ENCODE measurements around the gene MDGA2. TPM values are rescaled to one million over a fixed set of nuclear protein-coding genes. Genes with fewer than 3 reads are reported as not detected.

Gene MDGA2
- total RNA-seq, 2 donors from 2014 or later, result 0.82 to 8.8 TPM

- no peaks in the 10 kb centered on the region for H3K27me3 ChIP-seq (ENCODE audit: control insufficient read depth, insufficient read depth, low read length, poor library complexity, severe bottlenecking)
- no peak overlapping the region for H3K27ac ChIP-seq (ENCODE audit: low read depth, low read length)
- no peak for DNase-seq
- no peak overlapping the region for H3K4me3 ChIP-seq (ENCODE audit: low read length)
- WGBS, 2 experiments (ENCODE audit: insufficient coverage in 1 of 2, insufficient read length in 1 of 2), result 43 to 81% methylated on average over 1 of the region's 1 CpG
- no peaks in the 10 kb centered on the region for H3K36me3 Mint-ChIP-seq (ENCODE audit: low read depth)
- no peaks in the 10 kb centered on the region for H3K9me3 ChIP-seq (ENCODE audit: control insufficient read depth, low read length)
- peaks cover 2% of the 10 kb centered on the region for H3K4me1 ChIP-seq (ENCODE audit: control insufficient read depth, insufficient read depth, low read length)
- TF ChIP-seq CTCF (conservative IDR thresholded peaks at IDR 0.05), result no peak
- H3K4me1 Mint-ChIP-seq, result peaks cover 7% of the 10 kb centered on the region
- H3K9ac ChIP-seq (ENCODE audit: extremely low read depth, low read length, poor library complexity, severe bottlenecking), result no peak overlapping the region
- no peak overlapping the region for H3K27ac Mint-ChIP-seq
- no peaks in the 10 kb centered on the region for H3K9me3 Mint-ChIP-seq
- H3K27me3 Mint-ChIP-seq (ENCODE audit: insufficient read depth), result no peaks in the 10 kb centered on the region
- H3K36me3 ChIP-seq (ENCODE audit: control insufficient read depth, insufficient read depth, low read length), result no peaks in the 10 kb centered on the region
- no peak overlapping the region for H3K4me3 Mint-ChIP-seq
Measured at GRCh38 chr14:47435331-47435965, 240.0 kb downstream of the MDGA2 start.

GRCh38 chr14:47427629-47428028, 247.8 kb downstream of the MDGA2 start:
- H3K36me3 Mint-ChIP-seq (ENCODE audit: low read depth), result no peaks in the 10 kb centered on the region
- DNase-seq, result no peak
- no peak overlapping the region for H3K27ac Mint-ChIP-seq
- H3K4me3 Mint-ChIP-seq, result no peak overlapping the region
- H3K4me1 Mint-ChIP-seq, result peaks cover under 1% of the 10 kb centered on the region
- no peaks in the 10 kb centered on the region for H3K9me3 Mint-ChIP-seq
- H3K9ac ChIP-seq (ENCODE audit: extremely low read depth, low read length, poor library complexity, severe bottlenecking), result no peak overlapping the region
- 94 to 95% methylated on average over 2 of the region's 2 CpGs for WGBS, 2 experiments (ENCODE audit: insufficient coverage in 1 of 2, insufficient read length in 1 of 2)
- no peaks in the 10 kb centered on the region for H3K36me3 ChIP-seq (ENCODE audit: control insufficient read depth, insufficient read depth, low read length)
- TF ChIP-seq CTCF (conservative IDR thresholded peaks at IDR 0.05), result no peak
- no peaks in the 10 kb centered on the region for H3K27me3 Mint-ChIP-seq (ENCODE audit: insufficient read depth)
- H3K9me3 ChIP-seq (ENCODE audit: control insufficient read depth, low read length), result no peaks in the 10 kb centered on the region
- no peaks in the 10 kb centered on the region for H3K4me1 ChIP-seq (ENCODE audit: control insufficient read depth, insufficient read depth, low read length)
- H3K27me3 ChIP-seq (ENCODE audit: control insufficient read depth, insufficient read depth, low read length, poor library complexity, severe bottlenecking), result no peaks in the 10 kb centered on the region
- H3K27ac ChIP-seq (ENCODE audit: low read depth, low read length), result no peak overlapping the region
- H3K4me3 ChIP-seq (ENCODE audit: low read length), result no peak overlapping the region

GRCh38 chr14:47425302-47425701, 250.1 kb downstream of the MDGA2 start:
- WGBS, 2 experiments (ENCODE audit: insufficient coverage in 1 of 2, insufficient read length in 1 of 2), result 93% methylated on average over 4 of the region's 4 CpGs
- H3K4me3 ChIP-seq (ENCODE audit: low read length), result no peak overlapping the region

More at GRCh38 chr14:47425302-47425701, 250.1 kb downstream of the MDGA2 start:
- Histone ChIP-seq H3K9me3 (ENCODE audit: control insufficient read depth, low read length) (no peaks in the 10 kb centered on the region), H3K27me3 (ENCODE audit: control insufficient read depth, insufficient read depth, low read length, poor library complexity, severe bottlenecking) (no peaks in the 10 kb centered on the region), H3K27ac (ENCODE audit: low read depth, low read length) (no peak overlapping the region), H3K4me1 (ENCODE audit: control insufficient read depth, insufficient read depth, low read length) (no peaks in the 10 kb centered on the region), H3K9ac (ENCODE audit: extremely low read depth, low read length, poor library complexity, severe bottlenecking) (no peak overlapping the region), H3K36me3 (ENCODE audit: control insufficient read depth, insufficient read depth, low read length) (no peaks in the 10 kb centered on the region)
- no peak for TF ChIP-seq CTCF (conservative IDR thresholded peaks at IDR 0.05)
- H3K4me1 Mint-ChIP-seq, result peaks cover 12% of the 10 kb centered on the region
- no peaks in the 10 kb centered on the region for H3K9me3 Mint-ChIP-seq
- DNase-seq, result no peak
- H3K36me3 Mint-ChIP-seq (ENCODE audit: low read depth), result no peaks in the 10 kb centered on the region
- no peak overlapping the region for H3K4me3 Mint-ChIP-seq
- H3K27ac Mint-ChIP-seq, result no peak overlapping the region
- no peaks in the 10 kb centered on the region for H3K27me3 Mint-ChIP-seq (ENCODE audit: insufficient read depth)
